ENCODE data around the gene SFMBT1. TPM values are rescaled to one million over a fixed set of nuclear protein-coding genes. Genes with fewer than 3 reads are reported as not detected.

The SFMBT1 gene
- total RNA-seq, 1 donor from 2014 or later: 9.8 TPM

DNA sequence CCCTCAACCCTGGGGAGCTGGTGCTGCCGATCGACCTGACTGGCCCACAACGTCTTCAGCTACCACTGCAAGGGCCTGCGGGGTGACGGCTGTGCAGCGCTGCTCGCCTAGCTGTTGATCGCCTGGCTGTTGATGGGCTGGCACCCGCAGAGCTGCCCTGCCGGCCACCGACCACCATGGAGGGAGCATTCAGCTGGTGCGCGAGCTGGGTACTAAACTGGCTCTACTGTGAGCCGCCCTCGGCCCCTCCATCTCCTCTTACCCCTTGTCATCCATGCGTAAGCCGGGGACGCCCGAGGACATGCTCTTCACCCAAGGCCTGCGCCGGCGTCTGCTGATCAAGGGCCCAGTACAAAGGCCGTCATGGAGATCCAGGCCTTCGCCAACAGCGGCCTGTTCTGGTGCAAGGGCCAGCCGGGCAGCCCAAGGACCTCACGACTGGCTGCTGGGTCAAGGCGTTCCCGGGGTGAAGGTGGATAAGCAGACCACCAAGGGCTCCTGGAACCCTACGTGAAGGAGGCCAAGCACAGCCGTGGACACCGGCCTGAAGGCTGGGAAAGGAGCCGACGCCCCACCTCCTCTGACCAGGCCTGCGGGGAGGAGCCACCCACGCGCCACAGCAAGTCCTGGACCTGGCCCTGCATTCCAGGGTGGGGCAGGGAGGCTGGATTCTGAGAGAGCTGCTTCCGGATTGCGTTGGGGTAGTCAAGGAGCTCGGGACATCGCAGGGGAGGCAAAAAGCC is 46.9 kb downstream of the SFMBT1 start:
- DNase-seq (ENCODE audit: extremely low spot score, unreplicated experiment): no peak
- TF ChIP-seq, protein P1, sequence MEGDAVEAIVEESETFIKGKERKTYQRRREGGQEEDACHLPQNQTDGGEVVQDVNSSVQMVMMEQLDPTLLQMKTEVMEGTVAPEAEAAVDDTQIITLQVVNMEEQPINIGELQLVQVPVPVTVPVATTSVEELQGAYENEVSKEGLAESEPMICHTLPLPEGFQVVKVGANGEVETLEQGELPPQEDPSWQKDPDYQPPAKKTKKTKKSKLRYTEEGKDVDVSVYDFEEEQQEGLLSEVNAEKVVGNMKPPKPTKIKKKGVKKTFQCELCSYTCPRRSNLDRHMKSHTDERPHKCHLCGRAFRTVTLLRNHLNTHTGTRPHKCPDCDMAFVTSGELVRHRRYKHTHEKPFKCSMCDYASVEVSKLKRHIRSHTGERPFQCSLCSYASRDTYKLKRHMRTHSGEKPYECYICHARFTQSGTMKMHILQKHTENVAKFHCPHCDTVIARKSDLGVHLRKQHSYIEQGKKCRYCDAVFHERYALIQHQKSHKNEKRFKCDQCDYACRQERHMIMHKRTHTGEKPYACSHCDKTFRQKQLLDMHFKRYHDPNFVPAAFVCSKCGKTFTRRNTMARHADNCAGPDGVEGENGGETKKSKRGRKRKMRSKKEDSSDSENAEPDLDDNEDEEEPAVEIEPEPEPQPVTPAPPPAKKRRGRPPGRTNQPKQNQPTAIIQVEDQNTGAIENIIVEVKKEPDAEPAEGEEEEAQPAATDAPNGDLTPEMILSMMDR (conservative IDR thresholded peaks at IDR 0.05): no peak
- Mint-ChIP-seq H3K4me3 (no peak overlapping the region), H3K27me3 (no peaks in the 10 kb centered on the region), H3K36me3 (no peaks in the 10 kb centered on the region), H3K27ac (no peak overlapping the region), H3K9me3 (no peaks in the 10 kb centered on the region), H3K4me1 (ENCODE audit: unreplicated experiment) (no peaks in the 10 kb centered on the region)

DNA sequence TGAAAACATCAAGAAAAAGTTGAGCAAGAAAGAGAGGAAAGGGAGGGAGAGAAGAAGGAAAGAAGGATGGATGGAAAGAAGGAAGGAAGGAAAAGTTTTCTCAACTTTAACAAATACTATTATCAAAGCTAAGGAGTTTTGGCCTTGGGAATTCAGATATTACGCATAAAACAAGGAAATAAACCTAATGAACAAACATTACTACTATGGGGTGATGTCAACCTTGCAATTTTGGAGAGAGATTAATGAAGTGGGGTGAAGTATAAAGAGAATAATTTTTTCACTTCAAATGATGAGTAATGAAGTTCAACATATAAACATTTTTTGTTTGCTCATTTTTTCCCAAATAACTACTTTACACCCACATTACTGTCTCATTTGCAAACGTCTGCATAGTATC is 55.2 kb downstream of the SFMBT1 start:
- H3K36me3 Mint-ChIP-seq: no peaks in the 10 kb centered on the region
- no peak overlapping the region for H3K4me3 Mint-ChIP-seq
- no peaks in the 10 kb centered on the region for H3K9me3 Mint-ChIP-seq
- DNase-seq (ENCODE audit: extremely low spot score, unreplicated experiment): no peak
- no peaks in the 10 kb centered on the region for H3K27me3 Mint-ChIP-seq
- no peaks in the 10 kb centered on the region for H3K4me1 Mint-ChIP-seq (ENCODE audit: unreplicated experiment)
- TF ChIP-seq, protein P1 (conservative IDR thresholded peaks at IDR 0.05): no peak
- H3K27ac Mint-ChIP-seq: no peak overlapping the region

DNA sequence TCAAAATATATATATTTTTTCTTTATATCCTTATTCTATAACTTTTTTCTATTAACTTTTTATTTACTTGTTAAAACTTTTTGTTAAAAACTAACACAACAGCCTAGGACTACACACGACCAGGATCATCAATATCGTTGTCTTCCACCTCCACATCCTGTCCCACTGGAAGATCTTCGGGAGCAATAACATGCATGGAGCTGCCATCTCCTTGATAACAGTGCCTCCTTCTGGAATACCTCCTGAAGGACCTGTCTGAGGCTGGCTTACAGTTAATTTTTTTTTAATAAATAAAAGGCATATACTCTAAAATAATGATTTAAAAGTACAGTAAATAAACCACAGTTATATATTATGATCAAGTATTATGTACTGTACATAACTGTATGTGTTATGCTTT is 58.9 kb downstream of the SFMBT1 start:
- Mint-ChIP-seq H3K4me1 (ENCODE audit: unreplicated experiment) (peaks cover 10% of the 10 kb centered on the region), H3K4me3 (no peak overlapping the region), H3K36me3 (no peaks in the 10 kb centered on the region), H3K9me3 (no peaks in the 10 kb centered on the region), H3K27ac (no peak overlapping the region), H3K27me3 (no peaks in the 10 kb centered on the region)
- TF ChIP-seq, protein P1 (conservative IDR thresholded peaks at IDR 0.05): peak; percentile 55
- no peak for DNase-seq (ENCODE audit: extremely low spot score, unreplicated experiment)

DNA sequence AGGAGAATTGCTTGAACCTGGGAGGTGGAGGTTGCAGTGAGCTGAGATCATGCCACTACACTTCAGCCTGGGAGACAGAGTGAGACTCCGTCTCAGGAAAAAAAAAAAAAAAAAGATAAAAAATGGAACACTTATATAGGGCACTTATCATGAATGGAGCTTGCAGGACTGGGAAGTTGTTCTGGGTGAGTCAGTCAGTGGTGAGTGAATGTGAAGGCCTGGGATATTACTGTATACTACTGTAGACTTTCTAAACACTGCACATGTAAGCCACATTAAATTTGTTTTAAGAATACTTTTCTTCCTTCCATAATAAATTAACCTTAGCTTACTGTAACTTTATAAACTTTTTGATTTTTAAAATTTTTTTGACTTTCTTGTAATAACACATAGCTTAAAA is 59.8 kb downstream of the SFMBT1 start:
- Mint-ChIP-seq H3K27me3 (no peaks in the 10 kb centered on the region), H3K36me3 (no peaks in the 10 kb centered on the region), H3K4me1 (ENCODE audit: unreplicated experiment) (peaks cover 10% of the 10 kb centered on the region), H3K4me3 (no peak overlapping the region), H3K9me3 (no peaks in the 10 kb centered on the region), H3K27ac (no peak overlapping the region)
- DNase-seq (ENCODE audit: extremely low spot score, unreplicated experiment): no peak
- TF ChIP-seq, protein P1 (conservative IDR thresholded peaks at IDR 0.05): no peak

DNA sequence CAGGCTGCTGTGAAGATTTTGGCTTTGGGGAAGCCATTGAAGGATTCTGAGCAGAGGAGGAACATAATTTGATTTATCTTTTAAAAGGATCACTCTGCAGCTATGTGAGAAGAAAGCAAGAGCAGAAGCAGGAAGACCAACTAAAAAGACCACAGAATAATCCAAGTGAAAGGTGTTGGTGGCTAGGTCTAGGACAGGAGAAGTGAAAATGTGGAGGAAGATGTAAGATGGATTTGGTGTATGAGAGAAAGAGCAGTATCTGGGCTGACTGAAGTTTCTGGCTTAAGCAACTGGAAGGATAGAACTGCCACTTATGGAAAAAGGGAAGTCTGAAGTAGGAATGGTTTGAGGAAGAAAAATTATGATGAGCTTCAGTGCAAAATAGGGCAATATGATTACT is 62.0 kb downstream of the SFMBT1 start:
- no peak for DNase-seq (ENCODE audit: extremely low spot score, unreplicated experiment)
- H3K4me3 Mint-ChIP-seq: no peak overlapping the region
- H3K36me3 Mint-ChIP-seq: no peaks in the 10 kb centered on the region
- no peaks in the 10 kb centered on the region for H3K9me3 Mint-ChIP-seq
- TF ChIP-seq, protein P1 (conservative IDR thresholded peaks at IDR 0.05): no peak
- peaks cover 10% of the 10 kb centered on the region for H3K4me1 Mint-ChIP-seq (ENCODE audit: unreplicated experiment)
- H3K27ac Mint-ChIP-seq: no peak overlapping the region
- H3K27me3 Mint-ChIP-seq: no peaks in the 10 kb centered on the region

Measured in type B pancreatic cell (in vitro differentiated cells).